ENCODE measurements around the gene SEC61A2. TPM values are rescaled to one million over a fixed set of nuclear protein-coding genes. Genes with fewer than 3 reads are reported as not detected.

The SEC61A2 gene
- polyA plus RNA-seq, 3 donors, result 0.30 to 3.4 (median 0.98) TPM

GRCh38 chr10:12164085-12164484, 34.6 kb downstream of the SEC61A2 start:
- Histone ChIP-seq H3K4me2 (replicated peaks; ENCODE audit: extremely low read depth, low read length, poor library complexity, severe bottlenecking) (no peak overlapping the region), H3K9ac (ENCODE audit: insufficient read depth, low read length, poor library complexity, severe bottlenecking) (no peak overlapping the region), H3K4me3 (replicated peaks in 1 of 3; ENCODE audit: low read depth in 2 of 3, low read length in 3 of 3) (no peak overlapping the region), H3K27me3 (ENCODE audit: control insufficient read depth in 2 of 2, insufficient read depth in 2 of 2, low read length in 2 of 2) (peaks cover 47 to 72% of the 10 kb centered on the region in 2 donors), H3K79me2 (ENCODE audit: insufficient read depth, low read length) (no peaks in the 10 kb centered on the region), H3K9me3 (replicated peaks in 1 of 2; ENCODE audit: control insufficient read depth in 1 of 2, insufficient read depth in 1 of 2, low read length in 2 of 2) (no peaks in the 10 kb centered on the region), H3K27ac (ENCODE audit: low read depth in 1 of 2, low read length in 2 of 2) (no peak overlapping the region), H3K4me1 (ENCODE audit: control insufficient read depth in 1 of 2, insufficient read depth in 2 of 2, low read length in 2 of 2) (no peaks in the 10 kb centered on the region), H4K20me1 (ENCODE audit: insufficient read depth, low read length) (peaks cover 51% of the 10 kb centered on the region), H2AFZ (ENCODE audit: insufficient read depth, low read depth, low read length, poor library complexity, severe bottlenecking) (no peak overlapping the region), H3K36me3 (replicated peaks in 1 of 2; ENCODE audit: control insufficient read depth in 1 of 2, insufficient read depth in 2 of 2, low read length in 2 of 2) (peaks cover 5 to 47% of the 10 kb centered on the region in 2 donors)
- no peak for DNase-seq
- Mint-ChIP-seq H3K9me3 (peaks cover 0 to 8% (median 2%) of the 10 kb centered on the region in 7 donors), H3K27ac (no peak overlapping the region), H3K4me1 (no peaks in the 10 kb centered on the region), H3K4me3 (peak overlapping the region in 1 of 2 donors; percentile 65), H3K27me3 (ENCODE audit: low read depth in 3 of 3) (peaks cover 48 to 58% (median 58%) of the 10 kb centered on the region in 3 donors), H3K36me3 (peaks cover 67 to 75% of the 10 kb centered on the region in 2 donors)
- 81% methylated on average over 7 of the region's 12 CpGs for WGBS (ENCODE audit: insufficient coverage)
- TF ChIP-seq CTCF (IDR thresholded peaks at IDR 0.05), result no peak
- intact Hi-C loops (cut with micrococcal nuclease), result no loop called here

- H3K27me3 Mint-ChIP-seq (ENCODE audit: low read depth in 3 of 3), result peaks cover 40 to 50% (median 49%) of the 10 kb centered on the region in 3 donors
- no peak overlapping the region for H3K9ac ChIP-seq (ENCODE audit: insufficient read depth, low read length, poor library complexity, severe bottlenecking)
- peaks cover 39 to 62% of the 10 kb centered on the region in 2 donors for H3K27me3 ChIP-seq (ENCODE audit: control insufficient read depth in 2 of 2, insufficient read depth in 2 of 2, low read length in 2 of 2)
- H3K27ac ChIP-seq (ENCODE audit: low read depth in 1 of 2, low read length in 2 of 2), result no peak overlapping the region
- peaks cover 0 to 8% (median 2%) of the 10 kb centered on the region in 7 donors for H3K9me3 Mint-ChIP-seq
- H4K20me1 ChIP-seq (ENCODE audit: insufficient read depth, low read length), result peaks cover 41% of the 10 kb centered on the region
- intact Hi-C loops (cut with micrococcal nuclease), result no loop called here
- no peak overlapping the region for H2AFZ ChIP-seq (ENCODE audit: insufficient read depth, low read depth, low read length, poor library complexity, severe bottlenecking)
- H3K4me2 ChIP-seq (replicated peaks; ENCODE audit: extremely low read depth, low read length, poor library complexity, severe bottlenecking), result no peak overlapping the region
- no peaks in the 10 kb centered on the region for H3K79me2 ChIP-seq (ENCODE audit: insufficient read depth, low read length)
- peak overlapping the region in 1 of 2 donors; percentile 50 for H3K4me3 Mint-ChIP-seq
- no peak for DNase-seq
- peaks cover 74 to 82% of the 10 kb centered on the region in 2 donors for H3K36me3 Mint-ChIP-seq
- peaks cover 14 to 56% of the 10 kb centered on the region in 2 donors for H3K36me3 ChIP-seq (replicated peaks in 1 of 2; ENCODE audit: control insufficient read depth in 1 of 2, insufficient read depth in 2 of 2, low read length in 2 of 2)
- H3K9me3 ChIP-seq (replicated peaks in 1 of 2; ENCODE audit: control insufficient read depth in 1 of 2, insufficient read depth in 1 of 2, low read length in 2 of 2), result no peaks in the 10 kb centered on the region
- no peak overlapping the region for H3K27ac Mint-ChIP-seq
- TF ChIP-seq CTCF (IDR thresholded peaks at IDR 0.05), result no peak
- no peaks in the 10 kb centered on the region for H3K4me1 Mint-ChIP-seq
- no CpG with 5 or more reads among the region's 3 CpGs for WGBS (ENCODE audit: insufficient coverage)
- H3K4me3 ChIP-seq (replicated peaks in 1 of 3; ENCODE audit: low read depth in 2 of 3, low read length in 3 of 3), result no peak overlapping the region
- H3K4me1 ChIP-seq (ENCODE audit: control insufficient read depth in 1 of 2, insufficient read depth in 2 of 2, low read length in 2 of 2), result no peaks in the 10 kb centered on the region
Observed at GRCh38 chr10:12165036-12165435, 35.6 kb downstream of the SEC61A2 start.

Data from CD14-positive monocyte (primary cell).